Brain microvascular endothelial cell (primary cell): ENCODE data around the gene ARHGAP44.
A peak's percentile ranks its signal among the peaks of the same experiment; 100 is the strongest.

Experiments used
- DNase-seq: peaks from one replicate; pipeline ENCODE4 v3.0.0-alpha.2; 2020
- H3K27ac ChIP-seq: fragments of 250-450 bp; sonication (Bioruptor Pico); 2 replicates; pipeline ENCODE4 v1.5.1; 2020; ENCODE audit warnings: mild to moderate bottlenecking, moderate library complexity
- H3K27me3 ChIP-seq: fragments of 250-450 bp; sonication (Bioruptor Pico); replicated peaks from 2 replicates; pipeline ENCODE4 v1.5.1; 2020; ENCODE audit warnings: mild to moderate bottlenecking
- H3K36me3 ChIP-seq: fragments of 250-450 bp; sonication (Bioruptor Pico); replicated peaks from 2 replicates; pipeline ENCODE4 v1.5.1; 2020; ENCODE audit warnings: mild to moderate bottlenecking
- H3K4me3 ChIP-seq: 2 replicates; pipeline ENCODE4 v1.5.1; 2011; ENCODE audit warnings: low read depth, mild to moderate bottlenecking, control low read depth, low read length, moderate library complexity
- CTCF ChIP-seq: IDR thresholded peaks from 2 replicates; pipeline ENCODE4 v1.5.1; 2011; ENCODE audit warnings: low read depth, mild to moderate bottlenecking, moderate library complexity, low read length, control low read depth, inconsistent platforms; ENCODE audit errors: missing control alignments
- in situ Hi-C: cut with HindIII; loops from 2 replicates; pipeline ENCODE4 v1.10.0; 2017; ENCODE audit warnings: low sequenced_read_pairs, low pct_ligation_motif_present

The ARHGAP44 gene

GRCh38 chr17:12850996-12851395 lies 61.7 kb downstream of the ARHGAP44 start:
- no peak for TF ChIP-seq CTCF
- in situ Hi-C loops, result no loop called here
- H3K36me3 ChIP-seq, result no peaks in the 10 kb centered on the region
- no peak overlapping the region for H3K27ac ChIP-seq
- H3K4me3 ChIP-seq, result no peak overlapping the region
- H3K27me3 ChIP-seq, result no peaks in the 10 kb centered on the region
- DNase-seq, result no peak

GRCh38 chr17:12851901-12852435 lies 62.7 kb downstream of the ARHGAP44 start:
- H3K27me3 ChIP-seq, result no peaks in the 10 kb centered on the region
- in situ Hi-C loops, result no loop called here
- DNase-seq, result no peak
- H3K36me3 ChIP-seq, result no peaks in the 10 kb centered on the region
- no peak overlapping the region for H3K27ac ChIP-seq
- TF ChIP-seq CTCF, result no peak
- H3K4me3 ChIP-seq, result no peak overlapping the region

GRCh38 chr17:12853921-12854320 lies 64.6 kb downstream of the ARHGAP44 start:
- in situ Hi-C loops, result no loop called here
- no peak overlapping the region for H3K27ac ChIP-seq
- no peak for DNase-seq
- H3K36me3 ChIP-seq, result no peaks in the 10 kb centered on the region
- no peaks in the 10 kb centered on the region for H3K27me3 ChIP-seq
- TF ChIP-seq CTCF, result peak; percentile 13
- no peak overlapping the region for H3K4me3 ChIP-seq

GRCh38 chr17:12856416-12856815 lies 67.1 kb downstream of the ARHGAP44 start:
- Histone ChIP-seq H3K36me3 (no peaks in the 10 kb centered on the region), H3K27me3 (no peaks in the 10 kb centered on the region), H3K4me3 (no peak overlapping the region), H3K27ac (no peak overlapping the region)
- DNase-seq, result no peak
- no peak for TF ChIP-seq CTCF
- in situ Hi-C loops, result no loop called here

GRCh38 chr17:12857592-12857991 lies 68.3 kb downstream of the ARHGAP44 start:
- Histone ChIP-seq H3K36me3 (no peaks in the 10 kb centered on the region), H3K4me3 (no peak overlapping the region), H3K27ac (no peak overlapping the region), H3K27me3 (no peaks in the 10 kb centered on the region)
- in situ Hi-C loops, result no loop called here
- no peak for TF ChIP-seq CTCF
- no peak for DNase-seq

- peak; percentile 12 for TF ChIP-seq CTCF
- in situ Hi-C loops, result no loop called here
- Histone ChIP-seq H3K27ac (no peak overlapping the region), H3K27me3 (no peaks in the 10 kb centered on the region), H3K36me3 (no peaks in the 10 kb centered on the region), H3K4me3 (no peak overlapping the region)
- peak; percentile 35 for DNase-seq
Observed at GRCh38 chr17:12859520-12859919, 70.2 kb downstream of the ARHGAP44 start.
